ENCODE measurements around the gene CXXC5. TPM values are rescaled to one million over a fixed set of nuclear protein-coding genes. Genes with fewer than 3 reads are reported as not detected.

CXXC5 gene
- total and polyA plus RNA-seq, 9 of the 15 experiments (the other 6 are each of a cell fraction or from before 2014, with no cell fraction given), result 1.9 to 123 (median 45.8) TPM

- no peak for TF ChIP-seq POLR3A (IDR thresholded peaks at IDR 0.05; ENCODE audit: borderline replicate concordance, extremely low read depth, insufficient read depth, insufficient read length)
- TF ChIP-seq ZNF384 (IDR thresholded peaks at IDR 0.05; ENCODE audit: low read depth, low read length), result 0 out of 2 replicates have a peak, but pooled peaks have one; percentile 6
- TF ChIP-seq U2AF2 (optimal IDR thresholded peaks at IDR 0.05; ENCODE audit: low read depth, low read length), result no peak
- TF ChIP-seq CEBPB (tag; IDR thresholded peaks at IDR 0.05), result no peak
- no peak for TF ChIP-seq SETDB1 (IDR thresholded peaks at IDR 0.05; ENCODE audit: low read length)
- TF ChIP-seq MEF2D (tag; conservative IDR thresholded peaks at IDR 0.05; ENCODE audit: low read depth), result no peak
- TF ChIP-seq, protein P1, sequence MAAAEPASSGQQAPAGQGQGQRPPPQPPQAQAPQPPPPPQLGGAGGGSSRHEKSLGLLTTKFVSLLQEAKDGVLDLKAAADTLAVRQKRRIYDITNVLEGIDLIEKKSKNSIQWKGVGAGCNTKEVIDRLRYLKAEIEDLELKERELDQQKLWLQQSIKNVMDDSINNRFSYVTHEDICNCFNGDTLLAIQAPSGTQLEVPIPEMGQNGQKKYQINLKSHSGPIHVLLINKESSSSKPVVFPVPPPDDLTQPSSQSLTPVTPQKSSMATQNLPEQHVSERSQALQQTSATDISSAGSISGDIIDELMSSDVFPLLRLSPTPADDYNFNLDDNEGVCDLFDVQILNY (CRISPR knock-in tag; IDR thresholded peaks at IDR 0.05), result no peak
- TF ChIP-seq ARNT (IDR thresholded peaks at IDR 0.05), result no peak
- TF ChIP-seq ZNF696 (CRISPR knock-in tag; conservative IDR thresholded peaks at IDR 0.05), result no peak
- no peak for TF ChIP-seq TEAD2 (tag; IDR thresholded peaks at IDR 0.05)
- peak; percentile 83 for TF ChIP-seq SMARCA4 (IDR thresholded peaks at IDR 0.05)
- TF ChIP-seq, protein P2, sequence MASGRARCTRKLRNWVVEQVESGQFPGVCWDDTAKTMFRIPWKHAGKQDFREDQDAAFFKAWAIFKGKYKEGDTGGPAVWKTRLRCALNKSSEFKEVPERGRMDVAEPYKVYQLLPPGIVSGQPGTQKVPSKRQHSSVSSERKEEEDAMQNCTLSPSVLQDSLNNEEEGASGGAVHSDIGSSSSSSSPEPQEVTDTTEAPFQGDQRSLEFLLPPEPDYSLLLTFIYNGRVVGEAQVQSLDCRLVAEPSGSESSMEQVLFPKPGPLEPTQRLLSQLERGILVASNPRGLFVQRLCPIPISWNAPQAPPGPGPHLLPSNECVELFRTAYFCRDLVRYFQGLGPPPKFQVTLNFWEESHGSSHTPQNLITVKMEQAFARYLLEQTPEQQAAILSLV (tag; IDR thresholded peaks at IDR 0.05), result peak; percentile 74
- TF ChIP-seq TCF3 (CRISPR knock-in tag; IDR thresholded peaks at IDR 0.05), result peak; percentile 66
- TF ChIP-seq MXI1 (IDR thresholded peaks at IDR 0.05; ENCODE audit: low read depth, low read length), result no peak
- TF ChIP-seq ZNF445 (CRISPR knock-in tag; IDR thresholded peaks at IDR 0.05; ENCODE audit: low read depth), result no peak
- TF ChIP-seq ZNF431 (CRISPR knock-in tag; IDR thresholded peaks at IDR 0.05), result no peak
- TF ChIP-seq ZNF121 (CRISPR knock-in tag; conservative IDR thresholded peaks at IDR 0.05), result no peak
- TF ChIP-seq, protein P3, sequence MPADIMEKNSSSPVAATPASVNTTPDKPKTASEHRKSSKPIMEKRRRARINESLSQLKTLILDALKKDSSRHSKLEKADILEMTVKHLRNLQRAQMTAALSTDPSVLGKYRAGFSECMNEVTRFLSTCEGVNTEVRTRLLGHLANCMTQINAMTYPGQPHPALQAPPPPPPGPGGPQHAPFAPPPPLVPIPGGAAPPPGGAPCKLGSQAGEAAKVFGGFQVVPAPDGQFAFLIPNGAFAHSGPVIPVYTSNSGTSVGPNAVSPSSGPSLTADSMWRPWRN (IDR thresholded peaks at IDR 0.05; ENCODE audit: low read depth), result no peak
- TF ChIP-seq BDP1 (IDR thresholded peaks at IDR 0.05; ENCODE audit: insufficient read depth, insufficient read length), result no peak
- peak; percentile 93 for TF ChIP-seq RNF2 (IDR thresholded peaks at IDR 0.05)
- no peak for TF ChIP-seq PHB (CRISPR knock-in tag; IDR thresholded peaks at IDR 0.05)
- peak; percentile 43; the same call in 1 of the 2 replicates for TF ChIP-seq TEAD4 (IDR thresholded peaks at IDR 0.05; ENCODE audit: low read length)
- 0 out of 2 replicates have a peak, but pooled peaks have one; percentile 41 for TF ChIP-seq TEAD4 (CRISPR knock-in tag; IDR thresholded peaks at IDR 0.05; ENCODE audit: borderline replicate concordance)
- TF ChIP-seq CTBP1 (IDR thresholded peaks at IDR 0.05; ENCODE audit: borderline replicate concordance), result peak; percentile 91
- no peak for TF ChIP-seq SRSF3 (IDR thresholded peaks at IDR 0.05; ENCODE audit: insufficient read depth, low read length)
- TF ChIP-seq HMGN3 (IDR thresholded peaks at IDR 0.05; ENCODE audit: borderline replicate concordance, extremely low read depth, insufficient read length, low read depth, low read length), result peak; percentile 93
- no peak for TF ChIP-seq TAF9B (IDR thresholded peaks at IDR 0.05; ENCODE audit: partially characterized antibody)
Measured at GRCh38 chr5:139660923-139661814, 13.0 kb downstream of the CXXC5 start (continued).

All from K562 (cell line).